Head of caudate nucleus (tissue), 42 donors: ENCODE data around the gene HGF.

Experiments used
- DNase-seq, 42 donors: peaks; one replicate each; pipeline versions ENCODE4 v3.0.0 to v3.0.0-alpha.2; 2020 to 2021; ENCODE audit warnings: mixed read lengths in 7 of 42
- intact Hi-C: fragments of 100-400 bp; cut with DNase I; formaldehyde crosslinking; loops from one replicate; pipeline ENCODE4 v1.15.0; 2022

Gene HGF

DNA sequence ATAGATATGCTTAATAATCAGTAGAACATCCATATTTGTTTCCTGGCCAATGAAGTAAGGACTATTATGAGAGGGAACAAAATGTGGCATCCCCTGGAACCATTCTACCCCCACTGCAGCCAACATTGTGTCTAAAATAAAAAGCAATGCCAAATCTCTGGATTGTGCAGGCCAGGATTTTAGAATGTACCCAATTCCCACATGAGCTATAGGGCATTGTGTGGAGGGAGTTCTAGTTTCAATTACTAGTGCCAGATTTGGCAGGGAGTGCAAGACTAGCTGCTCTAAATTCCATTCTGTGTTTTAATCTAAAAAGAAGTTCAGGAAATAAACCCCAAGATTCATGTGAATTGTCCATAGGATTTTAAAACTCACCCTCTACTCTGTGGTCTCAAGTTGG, 112.3 kb downstream of the HGF start:
- no peak for DNase-seq
- intact Hi-C loops, result no loop called here

DNA sequence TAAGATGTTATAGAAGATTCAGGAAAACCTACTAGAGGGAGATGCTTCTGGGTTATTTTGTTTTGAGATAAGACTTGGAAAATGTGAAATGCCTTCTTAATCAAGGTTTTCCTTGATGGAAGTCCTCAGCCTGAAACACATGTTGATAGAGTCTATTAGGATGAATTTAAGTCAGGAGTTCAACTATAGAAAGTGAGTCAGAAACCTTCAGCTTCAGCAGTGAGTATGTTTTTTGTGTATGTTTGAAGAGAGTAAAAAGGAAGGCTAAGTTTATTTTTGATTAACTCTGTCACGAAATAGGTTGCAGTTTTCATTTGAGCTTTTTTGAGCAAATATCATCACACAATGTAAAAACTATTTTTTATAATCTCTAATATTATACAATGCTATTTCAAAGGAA, 114.6 kb downstream of the HGF start:
- no peak for DNase-seq
- intact Hi-C loops, result no loop called here

DNA sequence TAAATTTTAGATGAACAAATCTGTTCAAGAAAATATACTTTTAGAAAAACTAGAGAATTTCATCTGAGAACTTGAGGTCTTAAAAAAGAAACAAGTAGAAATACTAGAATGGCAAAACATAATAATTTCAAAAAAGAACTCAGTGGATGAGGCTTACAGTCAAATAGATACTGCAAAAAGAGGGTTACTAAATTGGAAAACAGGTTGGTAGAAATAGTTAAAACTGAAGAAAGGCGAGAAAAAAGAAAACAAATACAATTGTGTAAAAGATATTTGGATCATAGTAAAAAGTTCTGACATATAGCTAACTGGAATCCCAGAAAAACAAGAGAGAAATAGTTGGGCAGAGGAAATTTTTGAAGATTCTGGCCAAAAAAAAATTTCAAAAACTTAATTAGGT, 117.6 kb downstream of the HGF start:
- intact Hi-C loops, result no loop called here
- DNase-seq, result no peak
